ENCODE results near the gene MROH2A. TPM values are rescaled to one million over a fixed set of nuclear protein-coding genes. Genes with fewer than 3 reads are reported as not detected.

MROH2A gene
- total RNA-seq, 2 donors from 2014 or later, result 2.3 TPM; not detected in 1

- no peak for DNase-seq (ENCODE audit: low spot score)
- 85% methylated on average over 7 of the region's 7 CpGs for WGBS
- no peak for TF ChIP-seq POLR2A (IDR thresholded peaks at IDR 0.05)
Observed at GRCh38 chr2:233792720-233793119, 14.6 kb downstream of the MROH2A start.

GRCh38 chr2:233793465-233794127 lies 15.5 kb downstream of the MROH2A start:
- Histone ChIP-seq H3K4me1 (replicated peaks) (no peaks in the 10 kb centered on the region), H3K36me3 (no peaks in the 10 kb centered on the region), H3K27me3 (replicated peaks; ENCODE audit: insufficient read depth) (no peaks in the 10 kb centered on the region), H3K9me3 (no peaks in the 10 kb centered on the region), H3K4me3 (no peak overlapping the region), H3K27ac (no peak overlapping the region)
- intact Hi-C loops (cut with DNase I), result no loop called here
- no peak for DNase-seq (ENCODE audit: low spot score)
- TF ChIP-seq CTCF (IDR thresholded peaks at IDR 0.05) (no peak), POLR2AphosphoS5 (IDR thresholded peaks at IDR 0.05) (no peak)
- WGBS, result 73% methylated on average over 18 of the region's 18 CpGs

More at GRCh38 chr2:233792720-233793119, 14.6 kb downstream of the MROH2A start:
- H3K9me3 ChIP-seq, result no peaks in the 10 kb centered on the region
- H3K27ac ChIP-seq, result no peak overlapping the region
- H3K4me1 ChIP-seq (replicated peaks), result no peaks in the 10 kb centered on the region
- H3K27me3 ChIP-seq (replicated peaks; ENCODE audit: insufficient read depth), result no peaks in the 10 kb centered on the region
- intact Hi-C loops (cut with DNase I), result no loop called here
- no peak overlapping the region for H3K4me3 ChIP-seq
- H3K36me3 ChIP-seq, result no peaks in the 10 kb centered on the region

GRCh38 chr2:233794128-233794658 lies 16.1 kb downstream of the MROH2A start:
- Histone ChIP-seq H3K27ac (no peak overlapping the region), H3K36me3 (no peaks in the 10 kb centered on the region), H3K4me1 (replicated peaks) (no peaks in the 10 kb centered on the region), H3K27me3 (replicated peaks; ENCODE audit: insufficient read depth) (no peaks in the 10 kb centered on the region), H3K4me3 (no peak overlapping the region), H3K9me3 (no peaks in the 10 kb centered on the region)
- intact Hi-C loops (cut with DNase I), result no loop called here
- 81% methylated on average over 17 of the region's 17 CpGs for WGBS
- TF ChIP-seq CTCF (IDR thresholded peaks at IDR 0.05) (no peak), POLR2A (IDR thresholded peaks at IDR 0.05) (no peak), POLR2AphosphoS5 (IDR thresholded peaks at IDR 0.05) (no peak)
- no peak for DNase-seq (ENCODE audit: low spot score)

GRCh38 chr2:233795735-233796171 lies 17.6 kb downstream of the MROH2A start:
- intact Hi-C loops (cut with DNase I), result no loop called here
- H3K27me3 ChIP-seq (replicated peaks; ENCODE audit: insufficient read depth), result no peaks in the 10 kb centered on the region
- H3K36me3 ChIP-seq, result no peaks in the 10 kb centered on the region
- WGBS, result 91% methylated on average over 13 of the region's 13 CpGs
- no peak for DNase-seq (ENCODE audit: low spot score)
- no peak overlapping the region for H3K27ac ChIP-seq
- no peaks in the 10 kb centered on the region for H3K9me3 ChIP-seq
- no peak overlapping the region for H3K4me3 ChIP-seq
- no peak for TF ChIP-seq CTCF (IDR thresholded peaks at IDR 0.05)
- TF ChIP-seq POLR2A (IDR thresholded peaks at IDR 0.05), result no peak
- no peak for TF ChIP-seq POLR2AphosphoS5 (IDR thresholded peaks at IDR 0.05)
- no peaks in the 10 kb centered on the region for H3K4me1 ChIP-seq (replicated peaks)

GRCh38 chr2:233796254-233796653 lies 18.1 kb downstream of the MROH2A start:
- H3K4me1 ChIP-seq (replicated peaks), result no peaks in the 10 kb centered on the region
- intact Hi-C loops (cut with DNase I), result no loop called here
- H3K9me3 ChIP-seq, result no peaks in the 10 kb centered on the region
- H3K36me3 ChIP-seq, result no peaks in the 10 kb centered on the region
- TF ChIP-seq CTCF (IDR thresholded peaks at IDR 0.05) (no peak), POLR2AphosphoS5 (IDR thresholded peaks at IDR 0.05) (no peak), POLR2A (IDR thresholded peaks at IDR 0.05) (no peak)
- 80% methylated on average over 9 of the region's 9 CpGs for WGBS
- no peak for DNase-seq (ENCODE audit: low spot score)
- H3K27me3 ChIP-seq (replicated peaks; ENCODE audit: insufficient read depth), result no peaks in the 10 kb centered on the region
- H3K27ac ChIP-seq, result no peak overlapping the region
- no peak overlapping the region for H3K4me3 ChIP-seq

All from prostate gland (tissue), 2 donors.